Activated B cell treated with CpG ODN at 0.5 μM for 24 hours (primary cell): ENCODE results near the gene LMLN. TPM values are rescaled to one million over a fixed set of nuclear protein-coding genes. Genes with fewer than 3 reads are reported as not detected.

Source experiments
- ATAC-seq: fragments of 200-7000 bp; cut with Tn5 transposase; one replicate; pipeline ENCODE4 v1.10.0; 2021; ENCODE audit warnings: low read depth, mild to moderate bottlenecking, moderate library complexity
- CTCF ChIA-PET: fragments of 350-600 bp; sonication (Branson Sonifier 250); formaldehyde crosslinking; loops from one replicate; lab custom pipeline; 2021; ENCODE audit warnings: antibody characterized with exemption; lab: Charles Lee
- POLR2A ChIA-PET: fragments of 350-600 bp; sonication (Branson Sonifier 250); formaldehyde crosslinking; loops from one replicate; lab custom pipeline; 2021; ENCODE audit warnings: antibody characterized with exemption; lab: Charles Lee
- DNase-seq: peaks from one replicate; pipeline ENCODE4 v3.0.0; 2022
- H3K27ac Mint-ChIP-seq: one replicate; pipeline ENCODE4 v1.8.0; 2020; ENCODE audit warnings: mixed read lengths
- H3K27me3 Mint-ChIP-seq: one replicate; pipeline ENCODE4 v1.8.0; 2021; ENCODE audit warnings: mixed read lengths
- H3K36me3 Mint-ChIP-seq: one replicate; pipeline ENCODE4 v1.8.0; 2021; ENCODE audit warnings: low read depth, mixed read lengths
- H3K4me1 Mint-ChIP-seq: one replicate; pipeline ENCODE4 v1.8.0; 2021; ENCODE audit warnings: mixed read lengths
- H3K4me3 Mint-ChIP-seq: one replicate; pipeline ENCODE4 v1.8.0; 2020; ENCODE audit warnings: mild to moderate bottlenecking, mixed read lengths
- H3K9me3 Mint-ChIP-seq: one replicate; pipeline ENCODE4 v1.8.0; 2020; ENCODE audit warnings: mixed read lengths
- CTCF ChIP-seq: fragments of 200-600 bp; IDR thresholded peaks from one replicate; pipeline ENCODE4 v1.8.0; 2022; ENCODE audit warnings: antibody characterized with exemption, mild to moderate bottlenecking
- intact Hi-C: fragments of 100-400 bp; cut with micrococcal nuclease; formaldehyde crosslinking; loops from one replicate; pipeline ENCODE4 v1.15.1; 2024
- total RNA-seq: library from RNA; stranded (reverse); gene quantifications from 2 replicates; pipeline ENCODE4 v1.2.3, GENCODE V29; 2022

Gene LMLN
- total RNA-seq, 1 donor from 2014 or later, result 4.1 TPM

DNA sequence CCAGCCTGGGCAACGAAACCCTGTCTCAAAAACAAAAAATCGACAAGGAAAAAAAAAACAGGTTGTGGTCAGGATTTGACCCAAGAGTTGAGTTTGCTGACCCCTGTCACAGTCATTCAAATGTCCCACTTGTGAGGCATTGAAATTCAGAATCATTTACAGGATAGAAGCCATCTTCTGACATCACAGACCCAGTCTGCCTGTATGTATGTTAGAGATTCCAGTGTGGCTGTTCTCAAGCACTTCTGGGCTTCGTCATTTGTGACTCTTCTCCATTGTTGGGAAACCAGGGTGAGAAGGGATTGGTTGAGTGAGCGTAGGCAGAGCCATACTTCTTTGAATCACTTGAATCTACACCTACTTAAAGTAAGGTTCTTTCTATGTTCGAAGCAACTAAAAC lies 57.1 kb downstream of the LMLN start:
- Mint-ChIP-seq H3K4me3 (no peak overlapping the region), H3K9me3 (no peaks in the 10 kb centered on the region), H3K36me3 (peaks cover 2% of the 10 kb centered on the region), H3K27ac (no peak overlapping the region), H3K27me3 (no peaks in the 10 kb centered on the region), H3K4me1 (no peaks in the 10 kb centered on the region)
- ATAC-seq (no peak), DNase-seq (no peak)
- intact Hi-C loops, result no loop called here
- no peak for TF ChIP-seq CTCF
- ChIA-PET POLR2A (no interaction called here), CTCF (no interaction called here)

- Mint-ChIP-seq H3K27me3 (no peaks in the 10 kb centered on the region), H3K4me1 (no peaks in the 10 kb centered on the region), H3K27ac (no peak overlapping the region), H3K4me3 (no peak overlapping the region), H3K36me3 (peaks cover 2% of the 10 kb centered on the region), H3K9me3 (no peaks in the 10 kb centered on the region)
- TF ChIP-seq CTCF, result no peak
- no peak for DNase-seq
- POLR2A ChIA-PET, result no interaction called here
- CTCF ChIA-PET, result no interaction called here
- no peak for ATAC-seq
- intact Hi-C loops, result no loop called here
Observed at GRCh38 chr3:198018416-198018815, 58.4 kb downstream of the LMLN start.

- Mint-ChIP-seq H3K9me3 (no peaks in the 10 kb centered on the region), H3K36me3 (peaks cover 2% of the 10 kb centered on the region), H3K4me1 (no peaks in the 10 kb centered on the region), H3K27ac (no peak overlapping the region), H3K27me3 (no peaks in the 10 kb centered on the region), H3K4me3 (no peak overlapping the region)
- intact Hi-C loops, result no loop called here
- DNase-seq (no peak), ATAC-seq (no peak)
- TF ChIP-seq CTCF, result no peak
- ChIA-PET POLR2A (no interaction called here), CTCF (no interaction called here)
Observed at GRCh38 chr3:198019115-198019514, 59.1 kb downstream of the LMLN start.

DNA sequence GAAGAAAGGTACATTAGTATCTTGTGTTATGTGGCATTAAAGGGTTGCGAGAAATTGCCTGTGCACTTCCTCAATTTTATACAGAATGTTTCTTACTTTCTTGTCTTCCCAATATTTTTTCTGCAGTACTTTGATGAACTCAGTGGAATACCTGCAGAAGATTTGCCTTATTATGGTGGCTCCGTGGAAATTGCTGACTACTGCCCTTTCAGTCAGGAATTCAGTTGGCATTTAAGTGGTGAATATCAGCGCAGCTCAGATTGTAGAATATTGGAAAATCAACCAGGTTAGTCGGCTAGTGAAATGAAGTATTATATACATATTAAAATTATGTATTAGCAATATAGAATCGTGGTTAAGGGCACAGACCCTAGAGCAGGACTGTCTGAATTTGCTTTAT lies 61.3 kb downstream of the LMLN start:
- ChIA-PET POLR2A (no interaction called here), CTCF (no interaction called here)
- TF ChIP-seq CTCF, result no peak
- ATAC-seq, result no peak
- Mint-ChIP-seq H3K36me3 (peaks cover 2% of the 10 kb centered on the region), H3K9me3 (no peaks in the 10 kb centered on the region), H3K4me3 (no peak overlapping the region), H3K27me3 (no peaks in the 10 kb centered on the region), H3K27ac (no peak overlapping the region), H3K4me1 (no peaks in the 10 kb centered on the region)
- intact Hi-C loops, result no loop called here
- DNase-seq, result no peak

DNA sequence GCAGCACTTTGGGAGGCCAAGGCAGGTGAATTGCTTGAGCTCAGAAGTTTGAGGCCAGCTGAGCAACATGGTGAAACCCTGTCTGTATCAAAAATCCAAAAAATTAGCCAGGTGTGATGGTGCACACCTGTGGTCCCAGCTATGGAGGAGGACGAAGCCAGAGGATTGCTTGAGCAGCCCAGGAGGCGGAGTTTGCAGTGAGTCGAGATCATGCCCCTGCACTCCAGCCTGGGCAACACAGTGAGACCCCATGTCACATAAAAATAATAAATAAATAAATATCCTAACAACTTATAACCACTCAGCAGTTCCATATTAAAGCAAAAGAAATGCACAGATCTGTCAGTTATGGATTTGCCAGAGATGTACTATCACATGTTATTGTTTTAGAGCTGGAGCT lies 62.6 kb downstream of the LMLN start:
- CTCF ChIA-PET, result no interaction called here
- POLR2A ChIA-PET, result no interaction called here
- Mint-ChIP-seq H3K36me3 (peaks cover 2% of the 10 kb centered on the region), H3K27ac (no peak overlapping the region), H3K4me1 (no peaks in the 10 kb centered on the region), H3K4me3 (no peak overlapping the region), H3K27me3 (no peaks in the 10 kb centered on the region), H3K9me3 (no peaks in the 10 kb centered on the region)
- intact Hi-C loops, result no loop called here
- no peak for TF ChIP-seq CTCF
- no peak for DNase-seq
- ATAC-seq, result no peak
